WTC11 (cell line): ENCODE measurements around the gene IPO13. TPM values are rescaled to one million over a fixed set of nuclear protein-coding genes. Genes with fewer than 3 reads are reported as not detected.

Source experiments
- ATAC-seq: fragments of 200-7000 bp; cut with Tn5 transposase; 2 replicates; pipeline ENCODE4 v1.10.0; 2021; ENCODE audit warnings: mild to moderate bottlenecking, moderate library complexity
- CTCF ChIA-PET: fragments of 300-600 bp; sonication (Branson Sonifier 250); formaldehyde crosslinking; loops from one replicate; lab custom pipeline; 2021; ENCODE audit warnings: antibody characterized with exemption; lab: Charles Lee
- POLR2A ChIA-PET: fragments of 350-600 bp; sonication (Branson Sonifier 250); formaldehyde crosslinking; loops from one replicate; lab custom pipeline; 2021; ENCODE audit warnings: antibody characterized with exemption; lab: Charles Lee
- DNase-seq: peaks from one replicate; pipeline ENCODE4 v3.0.0; 2021; ENCODE audit warnings: low spot score
- H3K27ac Mint-ChIP-seq: 2 replicates; pipeline ENCODE4 v1.8.0; 2021; ENCODE audit warnings: mixed read lengths
- H3K27me3 Mint-ChIP-seq: 2 replicates; pipeline ENCODE4 v1.8.0; 2021; ENCODE audit warnings: low read depth, mild to moderate bottlenecking, moderate library complexity, mixed read lengths
- H3K36me3 Mint-ChIP-seq: 2 replicates; pipeline ENCODE4 v1.8.0; 2021; ENCODE audit warnings: mixed read lengths
- H3K4me1 Mint-ChIP-seq: 2 replicates; pipeline ENCODE4 v1.8.0; 2022; ENCODE audit warnings: mixed read lengths
- H3K4me3 Mint-ChIP-seq: 2 replicates; pipeline ENCODE4 v1.8.0; 2021; ENCODE audit warnings: mild to moderate bottlenecking, moderate library complexity, mixed read lengths
- H3K9me3 Mint-ChIP-seq: 2 replicates; pipeline ENCODE4 v1.8.0; 2021; ENCODE audit warnings: mixed read lengths
- FOXK1 ChIP-seq: sonication (generic); formaldehyde crosslinking; IDR thresholded peaks from 2 replicates; pipeline ENCODE4 v1.8.0; 2022; ENCODE audit warnings: mild to moderate bottlenecking, moderate library complexity, missing genetic modification reagents
- GRHL2 ChIP-seq: fragments of 250-450 bp; sonication (Bioruptor Pico); IDR thresholded peaks from 2 replicates; pipeline ENCODE4 v1.8.0; 2022; ENCODE audit warnings: mild to moderate bottlenecking, moderate library complexity; ENCODE audit not compliant: insufficient replicate concordance, severe bottlenecking
- GTF2I ChIP-seq: fragments of 250-450 bp; sonication (Bioruptor Pico); conservative IDR thresholded peaks from 2 replicates; pipeline ENCODE4 v1.4.0; 2021; ENCODE audit warnings: mild to moderate bottlenecking
- NFE2L1 ChIP-seq: sonication (generic); formaldehyde crosslinking; IDR thresholded peaks from 2 replicates; pipeline ENCODE4 v1.8.1; 2023; ENCODE audit warnings: missing genetic modification reagents
- SMAD3 ChIP-seq: sonication (generic); formaldehyde crosslinking; IDR thresholded peaks from 2 replicates; pipeline ENCODE4 v1.8.0; 2022; ENCODE audit warnings: missing genetic modification reagents, mild to moderate bottlenecking, borderline replicate concordance
- TP53 ChIP-seq: sonication (generic); formaldehyde crosslinking; IDR thresholded peaks from 2 replicates; pipeline ENCODE4 v1.8.1; 2023; ENCODE audit warnings: mild to moderate bottlenecking, missing genetic modification reagents
- ZNF138 ChIP-seq: sonication (generic); formaldehyde crosslinking; conservative IDR thresholded peaks from 2 replicates; pipeline ENCODE4 v1.8.1; 2022; ENCODE audit warnings: mild to moderate bottlenecking, moderate library complexity, missing genetic modification reagents
- ZNF671 ChIP-seq: fragments of 250-450 bp; sonication (Bioruptor Pico); IDR thresholded peaks from 2 replicates; pipeline ENCODE4 v1.8.0; 2021; ENCODE audit warnings: mild to moderate bottlenecking
- total RNA-seq: library from RNA; stranded (reverse); gene quantifications from 3 replicates; pipeline ENCODE4 v1.2.3, GENCODE V29; 2021
- TF ChIP-seq, protein P1 (sequence below): sonication (generic); formaldehyde crosslinking; IDR thresholded peaks from 2 replicates; pipeline ENCODE4 v1.8.0; 2022; ENCODE audit warnings: mild to moderate bottlenecking, missing genetic modification reagents
- TF ChIP-seq, protein P2 (sequence below): sonication (generic); formaldehyde crosslinking; IDR thresholded peaks from 2 replicates; pipeline ENCODE4 v1.8.0; 2023; ENCODE audit warnings: mild to moderate bottlenecking, missing genetic modification reagents
- TF ChIP-seq, protein P3 (sequence below): sonication (generic); formaldehyde crosslinking; IDR thresholded peaks from 2 replicates; pipeline ENCODE4 v1.8.0; 2023; ENCODE audit warnings: missing genetic modification reagents
- TF ChIP-seq, protein P4 (sequence below): fragments of 250-450 bp; sonication (Bioruptor Pico); IDR thresholded peaks from 2 replicates; pipeline ENCODE4 v2.1.2; 2022; ENCODE audit warnings: mild to moderate bottlenecking, moderate library complexity
- TF ChIP-seq, protein P5 (sequence below): sonication (generic); formaldehyde crosslinking; IDR thresholded peaks from 2 replicates; pipeline ENCODE4 v1.8.0; 2022; ENCODE audit warnings: mild to moderate bottlenecking, missing genetic modification reagents
- TF ChIP-seq, protein P6 (sequence below): fragments of 250-450 bp; sonication (Bioruptor Pico); IDR thresholded peaks from 2 replicates; pipeline ENCODE4 v1.8.0; 2021; ENCODE audit warnings: mild to moderate bottlenecking
- TF ChIP-seq, protein P7 (sequence below): sonication (generic); formaldehyde crosslinking; IDR thresholded peaks from 2 replicates; pipeline ENCODE4 v1.8.1; 2023; ENCODE audit warnings: mild to moderate bottlenecking, missing genetic modification reagents, moderate library complexity
- TF ChIP-seq, protein P8 (sequence below): fragments of 250-450 bp; sonication (Bioruptor Pico); IDR thresholded peaks from 2 replicates; pipeline ENCODE4 v1.9.0; 2021; ENCODE audit warnings: mild to moderate bottlenecking

Gene IPO13
- total RNA-seq, 1 experiment from 2014 or later = 24.2 TPM

DNA sequence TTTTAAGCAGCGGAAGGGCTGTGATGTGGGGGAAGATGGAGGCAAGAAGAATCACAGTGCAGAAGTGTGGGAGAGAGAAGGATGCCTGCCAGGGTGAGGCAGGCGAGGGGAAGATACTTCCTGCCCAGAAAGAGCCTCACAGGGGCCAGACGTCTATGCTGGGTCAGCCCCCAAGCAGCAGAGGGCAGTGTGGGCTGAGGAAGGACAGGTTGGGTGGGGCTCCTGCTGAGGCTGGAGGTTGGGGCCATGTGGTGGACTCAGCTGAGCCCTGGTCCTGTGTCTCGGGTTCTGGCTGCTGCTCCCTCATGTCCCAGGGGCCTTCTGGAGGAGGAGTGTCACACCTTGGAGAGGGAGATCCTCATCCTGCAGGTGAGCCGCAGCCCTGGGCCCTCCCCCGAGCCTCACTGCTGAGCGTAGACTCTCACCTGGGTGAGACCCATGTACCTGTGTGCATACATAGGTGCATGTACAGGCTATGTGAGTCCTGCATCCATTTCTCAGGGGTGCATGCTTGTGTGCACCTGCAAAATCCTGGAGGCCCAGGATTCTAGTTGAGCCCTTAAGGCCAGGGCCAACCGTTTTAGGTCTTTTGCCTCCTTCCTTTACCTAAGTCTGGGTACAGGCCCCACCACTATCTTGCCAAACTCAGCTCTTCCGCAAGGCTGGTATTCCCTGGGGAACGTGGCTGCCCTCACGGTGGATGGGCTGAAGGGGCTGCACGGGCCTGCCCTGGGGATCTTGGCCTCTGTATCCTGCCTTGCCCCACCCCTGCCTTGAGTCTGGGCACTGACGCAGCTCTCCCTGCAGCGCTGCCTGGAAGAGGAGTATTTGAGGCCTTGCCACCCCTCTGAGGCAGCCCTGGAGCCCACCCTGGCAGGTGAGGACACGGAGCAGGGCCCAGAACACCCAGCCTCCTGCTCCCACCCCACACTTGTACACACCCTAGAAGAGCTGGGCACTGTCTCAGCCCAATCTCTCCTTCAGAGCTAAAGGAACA lies 48.3 kb downstream of the IPO13 start (continued):
- TF ChIP-seq, protein P1, sequence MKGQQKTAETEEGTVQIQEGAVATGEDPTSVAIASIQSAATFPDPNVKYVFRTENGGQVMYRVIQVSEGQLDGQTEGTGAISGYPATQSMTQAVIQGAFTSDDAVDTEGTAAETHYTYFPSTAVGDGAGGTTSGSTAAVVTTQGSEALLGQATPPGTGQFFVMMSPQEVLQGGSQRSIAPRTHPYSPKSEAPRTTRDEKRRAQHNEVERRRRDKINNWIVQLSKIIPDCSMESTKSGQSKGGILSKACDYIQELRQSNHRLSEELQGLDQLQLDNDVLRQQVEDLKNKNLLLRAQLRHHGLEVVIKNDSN = no peak
- TF ChIP-seq FOXK1 = no peak

DNA sequence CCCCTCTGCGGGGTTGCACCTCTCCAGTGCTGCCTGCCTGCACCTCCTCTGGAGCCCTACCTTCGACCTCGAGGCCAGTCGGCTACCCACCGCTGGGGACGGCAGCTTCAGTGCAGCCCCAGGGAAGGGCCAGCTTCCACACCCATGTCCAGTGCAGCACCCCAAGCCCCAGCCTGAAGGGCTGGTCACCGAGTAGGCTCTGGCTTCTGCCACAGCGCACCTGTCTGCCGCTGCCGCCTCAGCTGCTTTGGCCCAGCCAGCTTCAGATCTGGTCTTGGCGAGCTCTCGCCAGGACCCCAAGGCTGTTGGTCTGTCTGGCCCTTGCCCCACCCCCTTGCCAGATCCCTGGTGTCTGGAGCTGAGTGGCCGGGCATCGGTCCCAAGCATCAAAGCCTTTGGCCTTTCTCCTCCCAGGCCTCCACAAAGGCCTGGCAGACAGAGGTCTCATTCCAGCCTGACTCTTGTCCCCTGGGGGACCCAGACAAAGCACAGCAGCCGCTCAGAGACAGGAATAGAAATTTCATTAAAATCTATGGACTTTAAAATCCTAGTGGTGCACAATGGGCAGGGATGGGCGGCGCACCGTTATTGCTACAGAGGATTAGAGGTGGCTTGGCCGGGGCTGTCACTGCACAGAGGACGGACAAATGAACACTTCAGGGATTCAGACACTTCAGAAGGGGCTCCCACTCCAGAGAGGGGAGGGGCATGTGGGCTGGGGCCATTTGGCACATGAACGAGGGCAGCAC lies 49.4 kb downstream of the IPO13 start:
- peaks cover 14% of the 10 kb centered on the region for H3K27me3 Mint-ChIP-seq
- H3K9me3 Mint-ChIP-seq = no peaks in the 10 kb centered on the region
- TF ChIP-seq, protein P2, sequence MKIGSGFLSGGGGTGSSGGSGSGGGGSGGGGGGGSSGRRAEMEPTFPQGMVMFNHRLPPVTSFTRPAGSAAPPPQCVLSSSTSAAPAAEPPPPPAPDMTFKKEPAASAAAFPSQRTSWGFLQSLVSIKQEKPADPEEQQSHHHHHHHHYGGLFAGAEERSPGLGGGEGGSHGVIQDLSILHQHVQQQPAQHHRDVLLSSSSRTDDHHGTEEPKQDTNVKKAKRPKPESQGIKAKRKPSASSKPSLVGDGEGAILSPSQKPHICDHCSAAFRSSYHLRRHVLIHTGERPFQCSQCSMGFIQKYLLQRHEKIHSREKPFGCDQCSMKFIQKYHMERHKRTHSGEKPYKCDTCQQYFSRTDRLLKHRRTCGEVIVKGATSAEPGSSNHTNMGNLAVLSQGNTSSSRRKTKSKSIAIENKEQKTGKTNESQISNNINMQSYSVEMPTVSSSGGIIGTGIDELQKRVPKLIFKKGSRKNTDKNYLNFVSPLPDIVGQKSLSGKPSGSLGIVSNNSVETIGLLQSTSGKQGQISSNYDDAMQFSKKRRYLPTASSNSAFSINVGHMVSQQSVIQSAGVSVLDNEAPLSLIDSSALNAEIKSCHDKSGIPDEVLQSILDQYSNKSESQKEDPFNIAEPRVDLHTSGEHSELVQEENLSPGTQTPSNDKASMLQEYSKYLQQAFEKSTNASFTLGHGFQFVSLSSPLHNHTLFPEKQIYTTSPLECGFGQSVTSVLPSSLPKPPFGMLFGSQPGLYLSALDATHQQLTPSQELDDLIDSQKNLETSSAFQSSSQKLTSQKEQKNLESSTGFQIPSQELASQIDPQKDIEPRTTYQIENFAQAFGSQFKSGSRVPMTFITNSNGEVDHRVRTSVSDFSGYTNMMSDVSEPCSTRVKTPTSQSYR (CRISPR knock-in tag) = no peak
- TF ChIP-seq TP53 (CRISPR knock-in tag) (no peak), NFE2L1 (CRISPR knock-in tag) (no peak), ZNF671 (CRISPR knock-in tag) (no peak), ZNF138 (CRISPR knock-in tag) (no peak)
- TF ChIP-seq, protein P3, sequence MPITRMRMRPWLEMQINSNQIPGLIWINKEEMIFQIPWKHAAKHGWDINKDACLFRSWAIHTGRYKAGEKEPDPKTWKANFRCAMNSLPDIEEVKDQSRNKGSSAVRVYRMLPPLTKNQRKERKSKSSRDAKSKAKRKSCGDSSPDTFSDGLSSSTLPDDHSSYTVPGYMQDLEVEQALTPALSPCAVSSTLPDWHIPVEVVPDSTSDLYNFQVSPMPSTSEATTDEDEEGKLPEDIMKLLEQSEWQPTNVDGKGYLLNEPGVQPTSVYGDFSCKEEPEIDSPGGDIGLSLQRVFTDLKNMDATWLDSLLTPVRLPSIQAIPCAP (CRISPR knock-in tag) = no peak
- TF ChIP-seq, protein P4, sequence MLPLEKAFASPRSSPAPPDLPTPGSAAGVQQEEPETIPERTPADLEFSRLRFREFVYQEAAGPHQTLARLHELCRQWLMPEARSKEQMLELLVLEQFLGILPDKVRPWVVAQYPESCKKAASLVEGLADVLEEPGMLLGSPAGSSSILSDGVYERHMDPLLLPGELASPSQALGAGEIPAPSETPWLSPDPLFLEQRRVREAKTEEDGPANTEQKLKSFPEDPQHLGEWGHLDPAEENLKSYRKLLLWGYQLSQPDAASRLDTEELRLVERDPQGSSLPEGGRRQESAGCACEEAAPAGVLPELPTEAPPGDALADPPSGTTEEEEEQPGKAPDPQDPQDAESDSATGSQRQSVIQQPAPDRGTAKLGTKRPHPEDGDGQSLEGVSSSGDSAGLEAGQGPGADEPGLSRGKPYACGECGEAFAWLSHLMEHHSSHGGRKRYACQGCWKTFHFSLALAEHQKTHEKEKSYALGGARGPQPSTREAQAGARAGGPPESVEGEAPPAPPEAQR (CRISPR knock-in tag) = no peak
- TF ChIP-seq, protein P5, sequence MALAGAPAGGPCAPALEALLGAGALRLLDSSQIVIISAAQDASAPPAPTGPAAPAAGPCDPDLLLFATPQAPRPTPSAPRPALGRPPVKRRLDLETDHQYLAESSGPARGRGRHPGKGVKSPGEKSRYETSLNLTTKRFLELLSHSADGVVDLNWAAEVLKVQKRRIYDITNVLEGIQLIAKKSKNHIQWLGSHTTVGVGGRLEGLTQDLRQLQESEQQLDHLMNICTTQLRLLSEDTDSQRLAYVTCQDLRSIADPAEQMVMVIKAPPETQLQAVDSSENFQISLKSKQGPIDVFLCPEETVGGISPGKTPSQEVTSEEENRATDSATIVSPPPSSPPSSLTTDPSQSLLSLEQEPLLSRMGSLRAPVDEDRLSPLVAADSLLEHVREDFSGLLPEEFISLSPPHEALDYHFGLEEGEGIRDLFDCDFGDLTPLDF (CRISPR knock-in tag) = 0 out of 2 replicates have a peak, but pooled peaks have one; percentile 40
- ATAC-seq (no peak), DNase-seq (no peak)
- H3K4me1 Mint-ChIP-seq = peaks cover 22% of the 10 kb centered on the region
- ChIA-PET POLR2A (no interaction called here), CTCF (interaction anchor here (0.7 to 9.8 kb wide), 7 partner anchors 8 to 107 kb away, joined by 3 to 87 read pairs (median 5); partner anchors contain the start of gene ATP6V0B)
- H3K4me3 Mint-ChIP-seq = no peak overlapping the region
- no peak overlapping the region for H3K27ac Mint-ChIP-seq
- H3K36me3 Mint-ChIP-seq = peaks cover 2% of the 10 kb centered on the region

DNA sequence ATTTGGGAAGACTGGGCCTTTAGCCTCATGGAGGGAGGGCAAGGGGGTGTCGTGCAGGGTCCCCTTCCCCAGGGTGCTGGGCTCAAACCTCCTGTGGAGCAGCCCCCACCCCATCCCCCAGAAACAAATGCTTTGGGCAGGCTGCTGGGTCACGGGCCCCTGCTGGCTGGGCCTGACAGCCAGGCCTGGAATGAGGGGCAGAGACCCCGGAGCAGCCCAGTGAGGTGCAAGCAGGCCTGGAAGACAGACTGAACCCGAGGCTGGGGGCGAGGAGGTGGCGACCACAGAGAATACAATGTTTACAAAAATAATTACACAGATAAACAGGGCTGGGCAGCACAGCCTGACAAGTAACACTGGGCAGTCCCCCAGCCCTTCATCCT lies 50.0 kb downstream of the IPO13 start:
- H3K36me3 Mint-ChIP-seq = peaks cover 6% of the 10 kb centered on the region
- POLR2A ChIA-PET = no interaction called here
- no peaks in the 10 kb centered on the region for H3K9me3 Mint-ChIP-seq
- ATAC-seq (no peak), DNase-seq (no peak)
- peaks cover 22% of the 10 kb centered on the region for H3K4me1 Mint-ChIP-seq
- no peak overlapping the region for H3K27ac Mint-ChIP-seq
- H3K27me3 Mint-ChIP-seq = peaks cover 14% of the 10 kb centered on the region
- no peak overlapping the region for H3K4me3 Mint-ChIP-seq
- CTCF ChIA-PET = interaction anchor here (1.6 to 9.8 kb wide), 3 partner anchors 8 to 40 kb away, joined by 5 to 87 read pairs (median 16); no protein-coding TSS in a partner anchor
- TF ChIP-seq GTF2I (CRISPR knock-in tag) (no peak), SMAD3 (CRISPR knock-in tag) (no peak), GRHL2 (CRISPR knock-in tag) (no peak)
- TF ChIP-seq, protein P6, sequence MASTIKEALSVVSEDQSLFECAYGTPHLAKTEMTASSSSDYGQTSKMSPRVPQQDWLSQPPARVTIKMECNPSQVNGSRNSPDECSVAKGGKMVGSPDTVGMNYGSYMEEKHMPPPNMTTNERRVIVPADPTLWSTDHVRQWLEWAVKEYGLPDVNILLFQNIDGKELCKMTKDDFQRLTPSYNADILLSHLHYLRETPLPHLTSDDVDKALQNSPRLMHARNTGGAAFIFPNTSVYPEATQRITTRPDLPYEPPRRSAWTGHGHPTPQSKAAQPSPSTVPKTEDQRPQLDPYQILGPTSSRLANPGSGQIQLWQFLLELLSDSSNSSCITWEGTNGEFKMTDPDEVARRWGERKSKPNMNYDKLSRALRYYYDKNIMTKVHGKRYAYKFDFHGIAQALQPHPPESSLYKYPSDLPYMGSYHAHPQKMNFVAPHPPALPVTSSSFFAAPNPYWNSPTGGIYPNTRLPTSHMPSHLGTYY (CRISPR knock-in tag) = no peak
- TF ChIP-seq, protein P7, sequence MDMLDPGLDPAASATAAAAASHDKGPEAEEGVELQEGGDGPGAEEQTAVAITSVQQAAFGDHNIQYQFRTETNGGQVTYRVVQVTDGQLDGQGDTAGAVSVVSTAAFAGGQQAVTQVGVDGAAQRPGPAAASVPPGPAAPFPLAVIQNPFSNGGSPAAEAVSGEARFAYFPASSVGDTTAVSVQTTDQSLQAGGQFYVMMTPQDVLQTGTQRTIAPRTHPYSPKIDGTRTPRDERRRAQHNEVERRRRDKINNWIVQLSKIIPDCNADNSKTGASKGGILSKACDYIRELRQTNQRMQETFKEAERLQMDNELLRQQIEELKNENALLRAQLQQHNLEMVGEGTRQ (CRISPR knock-in tag) = no peak
- TF ChIP-seq, protein P8, sequence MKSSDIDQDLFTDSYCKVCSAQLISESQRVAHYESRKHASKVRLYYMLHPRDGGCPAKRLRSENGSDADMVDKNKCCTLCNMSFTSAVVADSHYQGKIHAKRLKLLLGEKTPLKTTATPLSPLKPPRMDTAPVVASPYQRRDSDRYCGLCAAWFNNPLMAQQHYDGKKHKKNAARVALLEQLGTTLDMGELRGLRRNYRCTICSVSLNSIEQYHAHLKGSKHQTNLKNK (CRISPR knock-in tag) = no peak
